Activated gamma-delta T cell treated with Interleukin-2 at 50 U/mL for 16 hours (primary cell): ENCODE data around the gene RFX6.

ENCODE experiments used
- DNase-seq: peaks from one replicate; pipeline ENCODE4 v3.0.0-alpha.2; 2020

Gene RFX6

DNA sequence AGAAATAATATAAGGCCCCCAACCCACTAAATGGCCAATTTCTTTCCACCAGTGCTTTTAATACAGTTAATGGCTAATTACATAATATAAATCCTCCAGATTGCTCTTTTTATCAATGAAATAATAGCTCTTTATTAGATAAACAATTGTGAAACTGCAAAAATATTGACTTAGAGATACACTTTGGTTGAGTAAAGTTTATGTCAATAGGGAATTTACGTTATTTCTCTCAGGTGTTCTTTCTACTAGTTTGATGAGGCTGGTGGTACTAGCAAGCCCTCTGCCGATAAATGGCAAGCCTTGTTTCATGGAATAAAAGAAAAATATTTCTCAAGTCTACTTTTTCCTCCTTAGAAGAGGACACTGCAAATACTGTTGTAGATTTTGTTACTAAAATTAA, 18.9 kb downstream of the RFX6 start:
- no peak for DNase-seq

- no peak for DNase-seq
These were observed 25.6 kb downstream of the RFX6 start for GRCh38 chr6:116902634-116903033.

GRCh38 chr6:116922853-116923548, 46.0 kb downstream of the RFX6 start:
- DNase-seq, result no peak

GRCh38 chr6:116924245-116924644, 47.2 kb downstream of the RFX6 start:
- DNase-seq, result no peak

- DNase-seq, result no peak
These were observed 48.2 kb downstream of the RFX6 start for GRCh38 chr6:116925088-116925794.

GRCh38 chr6:116928677-116929076, 51.6 kb downstream of the RFX6 start:
- no peak for DNase-seq

DNA sequence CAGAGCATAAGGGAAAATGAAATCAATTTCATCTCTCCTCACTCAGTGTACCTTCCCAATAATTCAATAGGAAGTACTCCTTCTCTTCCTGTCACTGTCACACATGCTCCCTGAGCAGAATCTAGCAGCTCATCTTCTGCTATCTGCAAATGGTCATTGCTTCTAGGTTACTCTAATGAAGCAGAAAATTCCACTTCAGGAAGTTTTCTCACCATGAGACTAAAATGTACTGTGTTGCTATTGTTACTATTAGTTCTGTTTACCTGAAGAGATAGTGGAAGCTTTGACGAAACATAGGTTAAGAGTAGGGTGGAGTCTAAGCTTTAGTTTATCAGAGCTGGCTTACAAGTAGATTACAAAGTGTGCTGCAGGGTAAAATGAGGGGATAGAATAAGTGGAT, 52.8 kb downstream of the RFX6 start:
- no peak for DNase-seq

DNA sequence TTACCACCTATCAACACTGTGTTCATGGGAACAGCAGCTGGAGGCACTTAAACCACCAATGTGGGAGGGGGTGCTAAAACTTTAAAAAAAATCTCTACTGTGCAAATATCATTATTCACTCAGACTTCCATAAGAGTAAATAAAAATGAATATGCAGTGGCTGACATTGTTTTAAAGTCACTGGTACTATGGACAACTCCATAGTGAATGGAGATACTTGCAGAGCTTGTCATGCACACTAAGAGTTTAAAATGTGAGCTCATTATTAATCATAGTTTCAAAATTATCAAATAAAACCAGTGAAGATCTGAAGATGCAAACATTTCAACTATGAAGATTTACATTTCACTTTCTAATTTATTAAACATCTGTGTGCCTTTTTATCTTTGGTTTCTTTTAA, 54.4 kb downstream of the RFX6 start:
- no peak for DNase-seq

DNA sequence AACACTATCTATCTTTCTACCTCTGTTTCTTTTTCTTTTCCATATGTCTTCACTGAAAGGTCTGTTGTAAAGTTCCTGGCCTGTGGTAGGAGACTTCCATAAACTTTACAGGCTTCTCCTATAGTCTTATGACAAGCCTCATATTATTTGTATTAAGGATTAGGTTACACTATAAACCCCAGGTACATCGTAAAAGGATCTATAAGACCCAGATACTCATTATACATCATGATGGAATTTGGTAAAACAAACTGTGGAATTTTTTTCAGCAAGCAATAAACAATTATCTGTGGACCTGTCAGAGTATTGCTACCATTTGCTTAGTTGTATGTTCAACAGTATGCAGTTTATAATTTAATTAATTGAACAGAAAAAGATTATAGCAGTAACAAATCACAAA, 55.5 kb downstream of the RFX6 start:
- DNase-seq, result no peak

- no peak for DNase-seq
These were observed 56.4 kb downstream of the RFX6 start for GRCh38 chr6:116933485-116933884.

GRCh38 chr6:116938305-116938704, 61.3 kb downstream of the RFX6 start:
- no peak for DNase-seq

GRCh38 chr6:116941727-116942126, 64.7 kb downstream of the RFX6 start:
- no peak for DNase-seq

GRCh38 chr6:116945809-116946208, 68.8 kb downstream of the RFX6 start:
- DNase-seq, result no peak

DNA sequence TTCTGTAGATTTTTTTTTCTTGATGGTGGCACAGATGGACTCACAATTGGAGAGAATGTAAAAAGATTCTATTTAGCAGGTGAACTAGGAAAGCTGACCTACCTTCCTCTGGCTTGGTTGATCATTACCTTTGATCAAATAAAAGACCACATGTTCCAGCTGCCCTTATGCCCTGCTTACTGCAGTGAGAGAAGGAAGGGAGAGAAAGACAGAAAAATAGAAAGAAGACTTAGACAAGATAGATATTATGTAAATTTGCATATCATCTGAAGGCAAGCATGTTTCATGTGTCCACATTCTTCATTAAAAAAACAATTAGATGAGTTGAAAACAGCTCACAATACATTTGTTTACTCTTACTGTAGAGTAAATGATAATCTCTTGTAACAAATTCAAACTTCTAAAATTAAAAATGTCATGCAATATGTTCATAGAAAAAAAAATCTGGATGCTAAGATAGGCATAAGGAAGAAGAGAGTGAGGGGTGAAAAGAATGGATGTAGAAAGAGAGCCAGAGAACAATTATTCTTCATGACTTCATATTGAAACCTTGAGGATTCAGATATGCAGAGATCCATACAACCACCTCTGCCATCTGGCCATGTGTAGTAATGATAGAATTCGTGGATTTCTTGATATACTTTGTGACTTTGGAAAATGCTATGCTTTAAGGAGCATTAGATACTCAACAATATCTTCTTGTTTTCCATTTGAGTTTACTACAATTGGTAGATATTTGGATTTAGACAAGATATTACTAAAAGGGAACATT, 71.7 kb downstream of the RFX6 start:
- DNase-seq, result no peak

GRCh38 chr6:116949964-116950363, 72.9 kb downstream of the RFX6 start:
- DNase-seq, result no peak

- DNase-seq, result no peak
These were observed 77.3 kb downstream of the RFX6 start for GRCh38 chr6:116954335-116954734.

DNA sequence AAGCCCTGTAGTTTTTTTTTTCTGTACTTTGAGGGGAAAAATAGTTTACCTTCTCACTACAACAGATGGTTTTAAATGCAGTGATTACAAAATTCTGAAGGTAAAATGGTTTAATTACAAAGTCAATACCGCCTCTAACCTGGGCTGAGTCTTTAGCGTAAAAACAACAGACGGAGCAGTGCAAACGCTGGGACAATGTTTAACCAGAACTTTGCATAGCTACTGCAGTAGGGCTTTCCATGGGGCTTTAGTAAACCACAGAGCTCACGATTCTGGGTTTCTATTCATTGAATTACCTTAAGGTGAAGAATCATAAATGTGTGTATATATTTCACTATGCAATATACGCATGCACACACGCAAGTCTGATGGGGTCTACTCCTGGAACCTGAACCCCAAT, 77.9 kb downstream of the RFX6 start:
- no peak for DNase-seq

- DNase-seq, result no peak
These were observed 78.7 kb downstream of the RFX6 start for GRCh38 chr6:116955773-116956172.

DNA sequence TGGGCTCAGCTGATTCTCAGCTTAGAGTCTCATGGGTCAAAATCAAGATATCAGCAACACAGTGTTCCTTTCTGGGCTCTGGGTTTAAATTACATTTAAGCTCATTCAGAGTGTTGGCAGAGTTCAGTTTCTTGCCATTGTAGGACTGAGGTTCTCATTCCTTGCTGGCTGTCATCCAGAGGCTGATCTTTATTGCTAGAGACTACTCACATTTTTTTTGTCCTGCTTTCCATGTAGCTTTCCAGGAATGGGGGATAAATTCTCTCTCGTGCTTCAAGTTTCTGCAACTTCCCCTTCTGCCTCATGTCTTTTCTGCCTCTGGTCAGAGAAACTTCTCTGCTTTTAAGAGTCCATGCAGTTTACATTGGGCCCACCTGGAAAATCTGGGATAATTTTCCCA, 86.9 kb downstream of the RFX6 start:
- no peak for DNase-seq

DNA sequence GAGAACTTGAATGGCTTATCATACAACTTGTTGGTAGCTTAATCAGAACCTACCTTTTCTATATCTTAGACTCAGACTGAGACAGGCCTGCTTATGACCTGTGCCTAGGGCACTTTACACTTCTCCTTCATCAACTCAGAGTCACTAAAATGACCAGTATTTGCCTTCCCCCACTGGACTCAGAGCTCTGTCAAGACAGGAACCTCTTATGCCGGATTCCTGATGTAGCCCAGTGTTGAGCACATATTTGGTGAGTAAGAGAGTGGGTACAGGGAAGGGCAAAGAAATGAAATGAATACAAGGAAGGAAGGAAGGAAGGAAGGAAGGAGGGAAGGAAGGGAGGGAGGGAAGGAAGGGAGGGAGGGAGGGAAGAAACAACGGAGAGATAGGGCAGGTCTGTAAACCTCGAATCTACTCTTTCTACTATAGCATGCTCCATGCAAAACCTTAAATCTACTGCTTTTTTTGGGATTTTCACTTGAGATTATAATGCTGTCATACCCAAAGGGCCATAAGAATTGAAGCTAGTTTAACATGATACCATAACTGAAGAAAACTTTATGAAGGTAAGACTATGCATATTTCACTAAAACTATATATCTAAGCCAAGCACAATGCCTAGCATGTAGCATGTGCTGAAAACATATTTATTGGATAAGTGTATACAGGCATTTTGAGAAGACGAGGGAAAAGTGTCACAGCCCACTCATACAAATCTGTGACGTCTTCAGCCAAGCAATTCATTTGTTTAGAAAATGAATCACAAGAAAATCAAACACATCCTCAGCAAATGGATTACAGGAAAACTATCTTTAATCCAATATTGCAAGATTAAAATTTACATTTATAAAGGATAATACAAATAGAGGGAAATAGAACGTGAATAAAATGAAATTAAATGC, 89.9 kb downstream of the RFX6 start:
- no peak for DNase-seq

DNA sequence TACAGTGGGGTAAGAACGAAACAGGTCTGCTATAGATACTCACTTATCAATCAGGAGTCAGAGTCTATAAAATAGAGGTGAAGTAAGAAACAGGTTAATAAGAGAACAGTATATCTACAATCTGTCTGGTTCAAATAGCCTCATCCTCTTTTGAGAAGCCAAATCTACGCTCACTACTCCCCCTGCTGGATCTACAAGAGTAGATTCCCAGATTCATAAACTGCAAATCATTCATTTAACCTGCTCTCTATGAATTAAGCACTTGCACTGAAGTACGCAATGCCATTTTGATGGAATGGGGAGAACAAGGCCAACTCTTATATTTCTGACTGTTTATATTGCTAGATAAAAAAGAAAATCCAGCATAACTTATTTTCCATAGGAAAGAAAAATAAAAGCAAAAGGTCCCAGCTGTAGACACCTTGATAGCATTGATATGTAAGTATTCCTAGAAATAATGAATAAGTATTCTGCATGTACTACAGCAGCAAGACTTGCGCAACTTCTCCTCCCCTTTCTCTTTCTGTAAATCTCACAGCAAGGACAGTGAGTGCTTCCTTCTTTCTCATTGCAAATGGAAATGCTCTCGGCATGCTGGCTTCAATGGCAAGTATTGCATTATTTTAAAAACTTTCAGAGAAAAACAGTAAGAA, 92.3 kb downstream of the RFX6 start:
- no peak for DNase-seq

- no peak for DNase-seq
These were observed 94.9 kb downstream of the RFX6 start for GRCh38 chr6:116971959-116972358.
